Activated CD8-positive, alpha-beta memory T cell treated with anti-CD3 and anti-CD28 coated beads, Interleukin-2, amount 50 U/mL, for 24 hours (primary cell): ENCODE results near the gene RUSF1.
"Not testable (repeated sequence)": the region's sequence is repeated elsewhere in the genome, so short reads cannot be mapped to it uniquely, and the experiment has no call there.

ENCODE experiments used
- DNase-seq: peaks from one replicate; pipeline ENCODE4 v3.0.0-alpha.2; 2020; ENCODE audit errors: extremely low read depth

Gene RUSF1

DNA sequence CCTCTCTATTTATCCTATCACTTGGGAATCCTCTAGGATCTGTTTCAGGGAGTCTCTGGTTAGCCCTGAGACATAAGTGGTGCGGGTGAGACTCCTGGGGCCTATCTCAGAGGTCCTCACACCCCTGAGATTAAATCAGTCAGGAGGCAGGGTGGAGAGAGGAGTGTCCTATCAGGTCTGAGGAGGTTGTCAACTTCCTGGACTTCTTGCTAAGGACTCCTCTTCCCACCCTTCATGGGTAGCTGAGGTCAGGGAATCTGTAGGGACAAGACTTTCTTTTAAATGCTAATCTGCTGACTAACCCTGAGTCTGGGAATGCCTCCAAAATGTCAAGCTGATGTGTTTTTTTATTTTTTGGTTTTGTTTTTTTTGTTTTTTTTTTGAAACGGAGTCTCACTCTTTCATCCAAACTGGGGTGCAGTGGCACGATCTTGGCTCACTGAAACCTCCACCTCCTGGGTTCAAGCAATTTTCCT, 55.5 kb downstream of the RUSF1 start:
- DNase-seq = no peak

- DNase-seq = no peak
Observed at GRCh38 chr16:31451681-31452351, 56.4 kb downstream of the RUSF1 start.

- DNase-seq = no peak
Observed at GRCh38 chr16:31451201-31451600, 57.0 kb downstream of the RUSF1 start.

DNA sequence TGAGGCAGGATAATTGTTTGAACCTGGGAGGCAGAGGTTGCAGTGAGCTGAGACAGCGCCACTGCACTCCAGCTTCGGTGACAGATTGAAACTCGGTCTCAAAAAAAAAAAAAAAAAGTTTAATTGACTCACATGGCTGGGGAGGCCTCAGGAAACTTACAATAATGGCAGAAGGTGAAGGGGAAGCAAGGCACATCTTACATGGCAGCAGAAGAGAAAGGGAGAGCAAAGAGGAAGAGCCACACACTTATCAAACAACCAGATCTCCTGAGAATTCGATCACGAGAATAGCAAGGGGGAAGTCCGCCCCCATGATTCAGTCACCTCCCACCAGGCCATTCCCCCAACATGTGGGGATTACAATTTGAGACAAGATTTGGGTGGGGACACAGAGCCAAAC, 62.3 kb downstream of the RUSF1 start:
- DNase-seq = not testable (repeated sequence)

DNA sequence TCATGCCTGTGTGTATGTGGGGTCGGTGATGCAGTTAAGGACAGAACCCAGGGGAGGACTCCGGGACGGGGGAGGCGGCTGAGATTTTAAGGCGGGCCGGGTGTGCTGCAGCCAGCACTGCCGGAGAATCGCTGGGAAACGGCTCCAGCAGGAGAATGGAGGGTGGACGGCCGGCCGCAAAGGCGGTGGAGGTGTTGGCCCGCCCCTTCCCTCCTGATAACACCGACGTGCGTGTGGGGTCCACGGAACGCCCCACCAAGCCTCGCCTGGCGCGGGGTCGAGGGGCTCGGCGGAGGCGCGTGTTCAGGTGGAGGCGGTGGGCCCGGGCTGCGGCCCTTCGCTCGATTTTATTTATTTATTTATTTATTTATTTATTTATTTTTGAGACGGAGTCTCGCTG, 66.2 kb downstream of the RUSF1 start:
- no peak for DNase-seq

DNA sequence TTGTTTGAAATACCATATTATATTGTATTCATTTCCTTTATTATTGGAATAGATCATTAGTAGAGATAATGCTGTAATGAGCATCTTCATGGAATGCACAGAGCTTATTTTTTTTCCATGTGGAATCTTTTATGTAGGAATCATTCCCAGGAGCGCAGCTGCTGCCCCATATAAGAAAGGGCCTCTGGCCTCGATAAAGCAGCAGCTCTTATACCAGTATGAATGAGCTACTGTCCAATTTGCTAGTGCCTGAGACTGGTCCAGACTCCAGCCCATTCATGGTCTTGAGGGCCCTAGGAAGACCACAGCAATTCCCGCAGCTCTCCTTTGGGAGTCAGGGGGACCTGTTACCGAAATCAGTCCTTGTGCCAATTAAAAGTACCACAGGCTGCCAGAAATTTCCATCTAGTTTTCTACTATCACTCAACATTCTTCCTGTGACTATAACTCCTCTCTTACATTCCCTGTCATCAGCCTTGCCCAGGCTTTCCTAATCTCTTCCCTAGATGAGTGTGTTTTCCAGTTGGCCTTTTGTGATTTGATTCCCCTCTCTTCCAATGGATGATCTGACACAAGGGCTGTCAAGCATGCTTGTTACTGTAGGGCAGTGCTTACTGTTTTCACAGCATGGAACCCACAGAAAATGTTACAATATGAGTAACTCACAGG, 67.5 kb downstream of the RUSF1 start:
- no peak for DNase-seq

DNA sequence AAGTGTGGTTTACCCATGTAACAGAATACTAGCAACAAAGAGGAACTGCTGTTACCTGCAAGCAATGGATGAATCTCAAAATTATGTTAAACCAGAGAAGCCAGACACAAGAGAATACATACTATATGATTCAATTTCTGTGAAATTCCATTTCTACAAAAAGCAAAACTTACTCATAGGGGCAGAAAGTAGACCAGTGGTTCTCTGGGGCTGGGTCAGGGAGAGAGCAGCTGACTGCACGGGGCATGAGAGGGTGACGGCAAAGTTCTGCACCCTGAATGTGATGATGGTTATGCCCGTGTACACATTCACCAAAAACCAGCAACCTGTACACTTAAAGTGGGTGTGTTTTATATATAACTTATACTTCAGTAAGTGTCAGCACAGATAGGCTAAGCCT, 68.7 kb downstream of the RUSF1 start:
- DNase-seq = no peak
